ENCODE measurements around the gene SPSB4. TPM values are rescaled to one million over a fixed set of nuclear protein-coding genes. Genes with fewer than 3 reads are reported as not detected.

SPSB4 gene
- total and polyA plus RNA-seq, 2 donors (not counting 1 experiment from before 2014, with no cell fraction given) = not detected

DNA sequence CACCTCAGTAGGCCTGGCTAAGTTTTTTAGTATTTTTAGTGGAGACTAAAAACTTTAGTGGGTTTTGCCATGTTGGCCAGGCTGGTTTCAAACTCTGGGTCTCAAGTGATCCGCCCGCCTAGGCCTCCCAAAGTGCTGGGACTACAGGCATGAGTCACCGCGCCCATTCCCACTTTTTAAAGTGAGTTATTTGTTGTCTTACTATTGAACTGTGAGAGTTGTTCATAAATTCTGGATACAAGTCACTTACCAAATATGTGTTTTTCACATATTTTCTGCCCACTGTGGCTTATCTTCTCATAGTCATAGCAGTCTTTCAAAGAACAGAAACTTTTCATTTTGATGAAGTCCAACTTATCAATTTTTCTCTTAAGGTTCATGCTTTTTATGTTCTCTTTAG is 29.9 kb upstream of the SPSB4 start:
- Histone ChIP-seq H3K27me3 (replicated peaks in 1 of 4; ENCODE audit: control extremely low read depth in 1 of 4, control insufficient read depth in 3 of 4, insufficient read depth in 4 of 4, low read length in 3 of 4) (peaks cover 0 to 3% (median 0%) of the 10 kb centered on the region in 4 experiments), H3K4me3 (ENCODE audit: control extremely low read depth in 1 of 5, extremely low read depth in 1 of 5, insufficient read depth in 1 of 5, low read depth in 2 of 5, low read length in 4 of 5) (no peak overlapping the region), H4K20me1 (ENCODE audit: control insufficient read depth, insufficient read depth, low read length, poor library complexity, severe bottlenecking) (no peaks in the 10 kb centered on the region), H3K9me3 (ENCODE audit: control extremely low read depth in 1 of 3, control insufficient read depth in 2 of 3, insufficient read depth in 1 of 3, low read length in 2 of 3) (no peaks in the 10 kb centered on the region), H3K79me2 (ENCODE audit: control insufficient read depth, insufficient read depth, low read length) (no peaks in the 10 kb centered on the region), H3K9ac (ENCODE audit: low read length) (no peak overlapping the region), H3K27ac (ENCODE audit: low read length in 2 of 2) (no peak overlapping the region), H3K4me1 (ENCODE audit: control insufficient read depth in 2 of 2, insufficient read depth in 2 of 2, low read length in 2 of 2) (no peaks in the 10 kb centered on the region), H2AFZ (ENCODE audit: insufficient read depth, low read depth, low read length, poor library complexity, severe bottlenecking) (no peak overlapping the region), H3K36me3 (replicated peaks in 1 of 2; ENCODE audit: control extremely low read depth in 1 of 2, control insufficient read depth in 1 of 2, extremely low read depth in 1 of 2, insufficient read depth in 2 of 2, low read length in 1 of 2) (no peaks in the 10 kb centered on the region), H3K4me2 (replicated peaks; ENCODE audit: low read depth, low read length, poor library complexity, severe bottlenecking) (no peak overlapping the region)
- Mint-ChIP-seq H3K4me1 (peaks cover 3% of the 10 kb centered on the region), H3K27me3 (peaks cover 15% of the 10 kb centered on the region), H3K4me3 (no peak overlapping the region), H3K27ac (no peak overlapping the region), H3K9me3 (ENCODE audit: insufficient read depth) (peaks cover 3% of the 10 kb centered on the region)
- 100% methylated on average over 1 of the region's 4 CpGs for WGBS (ENCODE audit: insufficient coverage)
- TF ChIP-seq, protein P1, sequence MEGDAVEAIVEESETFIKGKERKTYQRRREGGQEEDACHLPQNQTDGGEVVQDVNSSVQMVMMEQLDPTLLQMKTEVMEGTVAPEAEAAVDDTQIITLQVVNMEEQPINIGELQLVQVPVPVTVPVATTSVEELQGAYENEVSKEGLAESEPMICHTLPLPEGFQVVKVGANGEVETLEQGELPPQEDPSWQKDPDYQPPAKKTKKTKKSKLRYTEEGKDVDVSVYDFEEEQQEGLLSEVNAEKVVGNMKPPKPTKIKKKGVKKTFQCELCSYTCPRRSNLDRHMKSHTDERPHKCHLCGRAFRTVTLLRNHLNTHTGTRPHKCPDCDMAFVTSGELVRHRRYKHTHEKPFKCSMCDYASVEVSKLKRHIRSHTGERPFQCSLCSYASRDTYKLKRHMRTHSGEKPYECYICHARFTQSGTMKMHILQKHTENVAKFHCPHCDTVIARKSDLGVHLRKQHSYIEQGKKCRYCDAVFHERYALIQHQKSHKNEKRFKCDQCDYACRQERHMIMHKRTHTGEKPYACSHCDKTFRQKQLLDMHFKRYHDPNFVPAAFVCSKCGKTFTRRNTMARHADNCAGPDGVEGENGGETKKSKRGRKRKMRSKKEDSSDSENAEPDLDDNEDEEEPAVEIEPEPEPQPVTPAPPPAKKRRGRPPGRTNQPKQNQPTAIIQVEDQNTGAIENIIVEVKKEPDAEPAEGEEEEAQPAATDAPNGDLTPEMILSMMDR (IDR thresholded peaks at IDR 0.05) = no peak
- TF ChIP-seq EZH2 (IDR thresholded peaks at IDR 0.05; ENCODE audit: borderline replicate concordance, insufficient read depth, low read depth, low read length, poor library complexity, severe bottlenecking) = no peak
- no peak for ATAC-seq (ENCODE audit: low read depth)
- CTCF ChIA-PET = no interaction called here
- POLR2A ChIA-PET = no interaction called here
- DNase-seq = no peak
- intact Hi-C loops (cut with micrococcal nuclease) = no loop called here

DNA sequence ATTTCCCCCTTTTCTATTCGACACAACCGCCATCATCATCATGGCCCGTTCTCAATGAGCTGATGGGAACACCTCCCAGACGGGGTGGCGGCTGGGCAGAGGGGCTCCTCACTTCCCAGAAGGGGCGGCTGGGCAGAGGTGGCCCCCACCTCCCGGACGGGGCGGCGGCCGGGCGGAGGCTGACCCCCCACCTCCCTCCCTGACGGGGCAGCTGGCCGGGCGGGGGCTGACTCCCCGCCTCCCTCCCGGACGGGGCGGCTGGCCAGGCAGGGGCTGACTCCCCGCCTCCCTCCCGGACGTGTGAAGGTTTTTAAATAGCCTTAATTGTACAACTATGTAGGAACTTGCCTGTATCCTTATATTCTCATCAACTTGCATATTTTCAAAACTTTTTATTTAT is 20.9 kb upstream of the SPSB4 start:
- no peak for TF ChIP-seq EZH2 (IDR thresholded peaks at IDR 0.05; ENCODE audit: borderline replicate concordance, insufficient read depth, low read depth, low read length, poor library complexity, severe bottlenecking)
- TF ChIP-seq, protein P1 (IDR thresholded peaks at IDR 0.05) = no peak

More for the DNA sequence above, 20.9 kb upstream of the SPSB4 start:
- no peaks in the 10 kb centered on the region for H3K9me3 ChIP-seq (ENCODE audit: control extremely low read depth in 1 of 3, control insufficient read depth in 2 of 3, insufficient read depth in 1 of 3, low read length in 2 of 3)
- no peak overlapping the region for H3K27ac ChIP-seq (ENCODE audit: low read length in 2 of 2)
- no peak overlapping the region for H3K4me3 ChIP-seq (ENCODE audit: control extremely low read depth in 1 of 5, extremely low read depth in 1 of 5, insufficient read depth in 1 of 5, low read depth in 2 of 5, low read length in 4 of 5)
- H3K27me3 ChIP-seq (replicated peaks in 1 of 4; ENCODE audit: control extremely low read depth in 1 of 4, control insufficient read depth in 3 of 4, insufficient read depth in 4 of 4, low read length in 3 of 4) = peaks cover 0 to 15% (median 0%) of the 10 kb centered on the region in 4 experiments
- no peak overlapping the region for H3K27ac Mint-ChIP-seq
- H3K4me3 Mint-ChIP-seq = no peak overlapping the region
- 97% methylated on average over 6 of the region's 22 CpGs for WGBS (ENCODE audit: insufficient coverage)
- no peak overlapping the region for H2AFZ ChIP-seq (ENCODE audit: insufficient read depth, low read depth, low read length, poor library complexity, severe bottlenecking)
- DNase-seq (no peak), ATAC-seq (ENCODE audit: low read depth) (no peak)
- H3K27me3 Mint-ChIP-seq = peaks cover 27% of the 10 kb centered on the region
- H3K4me1 Mint-ChIP-seq = no peaks in the 10 kb centered on the region
- no peaks in the 10 kb centered on the region for H3K36me3 ChIP-seq (replicated peaks in 1 of 2; ENCODE audit: control extremely low read depth in 1 of 2, control insufficient read depth in 1 of 2, extremely low read depth in 1 of 2, insufficient read depth in 2 of 2, low read length in 1 of 2)
- CTCF ChIA-PET = no interaction called here
- no peaks in the 10 kb centered on the region for H3K79me2 ChIP-seq (ENCODE audit: control insufficient read depth, insufficient read depth, low read length)
- no peaks in the 10 kb centered on the region for H3K4me1 ChIP-seq (ENCODE audit: control insufficient read depth in 2 of 2, insufficient read depth in 2 of 2, low read length in 2 of 2)
- intact Hi-C loops (cut with micrococcal nuclease) = no loop called here
- POLR2A ChIA-PET = no interaction called here
- H4K20me1 ChIP-seq (ENCODE audit: control insufficient read depth, insufficient read depth, low read length, poor library complexity, severe bottlenecking) = no peaks in the 10 kb centered on the region
- no peak overlapping the region for H3K9ac ChIP-seq (ENCODE audit: low read length)
- peaks cover 2% of the 10 kb centered on the region for H3K9me3 Mint-ChIP-seq (ENCODE audit: insufficient read depth)
- H3K4me2 ChIP-seq (replicated peaks; ENCODE audit: low read depth, low read length, poor library complexity, severe bottlenecking) = no peak overlapping the region
